Uterus (tissue), 4 donors: ENCODE data around the gene ZNF205. TPM values are rescaled to one million over a fixed set of nuclear protein-coding genes. Genes with fewer than 3 reads are reported as not detected.
A peak's percentile ranks its signal among the peaks of the same experiment; 100 is the strongest.

ENCODE experiments used
- DNase-seq, 2 donors: peaks; one replicate each; pipeline ENCODE4 v3.0.0-alpha.2; 2019 to 2020
- H3K27ac ChIP-seq, 2 donors: fragments of 200-600 bp; sonication (generic); 1 replicate in 1 of 2; 2 replicates in 1 of 2; pipeline ENCODE4 v1.5.1; 2016 to 2018
- H3K27me3 ChIP-seq, 2 donors: fragments of 200-600 bp; sonication (generic); one replicate each; pipeline ENCODE4 v1.5.1; 2018 to 2019; ENCODE audit warnings: control low read depth in 1 of 2
- H3K36me3 ChIP-seq, 2 donors: fragments of 200-600 bp; sonication (generic); one replicate each; pipeline ENCODE4 v1.5.1; 2019; ENCODE audit warnings: control low read depth in 1 of 2
- H3K4me1 ChIP-seq, 2 donors: fragments of 200-600 bp; sonication (generic); one replicate each; pipeline ENCODE4 v1.5.1; 2018 to 2019; ENCODE audit warnings: control low read depth in 1 of 2
- H3K4me3 ChIP-seq, 2 donors: fragments of 200-600 bp; sonication (generic); 1 replicate in 1 of 2; 2 replicates in 1 of 2; pipeline ENCODE4 v1.5.1; 2018 to 2019; ENCODE audit warnings: mild to moderate bottlenecking in 1 of 2
- H3K9me3 ChIP-seq, 2 donors: fragments of 200-600 bp; sonication (generic); one replicate each; pipeline ENCODE4 v1.5.1; 2019; ENCODE audit warnings: control low read depth in 1 of 2
- CTCF ChIP-seq, 4 experiments: fragments of 200-600 bp in 2 of 4; fragments of 450-650 bp in 2 of 4; sonication (generic) in 2 of 4; IDR thresholded peaks; one replicate each; pipeline ENCODE4 v1.5.1; 2016 to 2019; ENCODE audit warnings: antibody characterized with exemption in 4 of 4, mild to moderate bottlenecking in 2 of 4, moderate library complexity in 1 of 4
- POLR2A ChIP-seq, 2 donors: fragments of 450-650 bp; IDR thresholded peaks; one replicate each; pipeline ENCODE4 v1.6.1; 2016; ENCODE audit warnings: antibody characterized with exemption in 2 of 2, mild to moderate bottlenecking in 1 of 2, moderate library complexity in 1 of 2
- intact Hi-C: fragments of 100-400 bp; cut with DNase I; formaldehyde crosslinking; loops from one replicate; pipeline ENCODE4 v1.15.1; 2023; ENCODE audit warnings: low total_unique reads
- total RNA-seq, 4 donors: library from RNA; depleted of rRNA in 3 of 4; stranded (reverse); fragments of >200 nt in 3 of 4; gene quantifications; one replicate each; pipeline versions ENCODE4 v1.1.0 to v1.2.4, GENCODE V29; 2014 to 2023
- donor health status: DM: yes; HTN: yes; CAD: no.

The ZNF205 gene
- total RNA-seq, 4 donors from 2014 or later = 12.9 to 26.9 (median 18.3) TPM

DNA sequence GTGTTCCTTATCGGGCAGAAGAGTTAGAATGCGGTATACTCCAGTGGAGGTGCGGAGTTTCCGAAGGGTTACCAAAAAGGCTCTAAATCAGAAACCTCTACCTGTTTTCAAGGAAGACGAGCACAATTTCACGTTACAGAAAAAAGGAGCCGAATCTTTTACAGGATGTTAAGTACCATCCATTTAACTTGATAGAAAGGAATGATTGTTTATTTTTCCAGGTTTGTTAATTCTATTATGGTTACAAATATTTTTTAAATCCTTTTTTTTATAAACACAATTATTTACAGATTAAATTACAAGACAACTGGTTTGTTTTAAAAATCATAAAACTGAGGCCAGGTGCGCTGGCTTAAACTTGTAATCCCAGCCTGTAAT, 40.6 kb downstream of the ZNF205 start:
- peak overlapping the region; percentile 75 to 86 for H3K27ac ChIP-seq
- intact Hi-C loops = no loop called here

DNA sequence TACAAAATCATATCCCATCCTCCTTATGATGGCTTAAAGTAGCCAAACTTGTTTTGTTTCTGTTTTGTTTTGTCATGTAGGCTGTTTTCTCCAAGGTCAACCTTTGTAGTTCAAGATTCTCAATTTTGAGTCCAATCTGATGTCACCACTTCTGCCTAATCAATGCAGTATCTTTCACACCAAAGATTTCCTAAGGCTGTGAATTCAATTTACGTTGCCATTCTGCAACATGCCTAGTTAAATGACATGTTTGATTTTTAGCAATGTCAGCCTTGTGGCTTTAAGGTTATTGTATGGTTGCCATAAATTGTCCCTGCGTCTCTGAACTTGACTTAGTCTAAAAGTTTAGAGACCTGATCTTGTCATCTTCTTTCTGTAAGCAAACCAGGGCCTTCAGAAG, 42.8 kb downstream of the ZNF205 start:
- Histone ChIP-seq H3K27ac (no peak overlapping the region), H3K4me3 (no peak overlapping the region)

More for the DNA sequence above, 40.6 kb downstream of the ZNF205 start:
- H3K9me3 ChIP-seq = no peaks in the 10 kb centered on the region
- H3K27me3 ChIP-seq = no peaks in the 10 kb centered on the region
- no peaks in the 10 kb centered on the region for H3K36me3 ChIP-seq
- H3K4me1 ChIP-seq = peaks cover 0 to 11% of the 10 kb centered on the region in 2 donors
- no peak for DNase-seq
- H3K4me3 ChIP-seq = peak overlapping the region; percentile 44 to 64
- TF ChIP-seq POLR2A (IDR thresholded peaks at IDR 0.05) (no peak), CTCF (IDR thresholded peaks at IDR 0.05) (no peak)

DNA sequence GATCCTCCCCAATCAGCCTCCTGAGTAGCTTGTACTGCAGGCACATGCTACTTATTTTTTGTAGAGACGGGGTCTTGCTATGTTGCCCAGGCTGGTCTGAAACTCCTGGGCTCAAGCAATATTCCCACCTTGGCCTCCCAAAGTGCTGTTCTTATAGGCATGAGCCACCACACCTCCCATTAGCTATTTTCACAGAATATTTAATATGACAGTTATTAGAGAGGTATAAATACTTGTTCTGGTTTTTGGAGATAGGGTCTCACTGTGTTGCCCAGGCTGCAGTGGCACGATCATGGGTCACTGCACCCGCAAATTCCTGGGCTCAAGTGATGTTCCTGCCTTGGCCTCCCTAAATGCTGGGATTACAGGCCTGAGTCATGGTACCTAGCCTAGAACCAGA, 43.6 kb downstream of the ZNF205 start:
- Histone ChIP-seq H3K27me3 (no peaks in the 10 kb centered on the region), H3K4me1 (peaks cover 0 to 2% of the 10 kb centered on the region in 2 donors), H3K27ac (no peak overlapping the region), H3K36me3 (no peaks in the 10 kb centered on the region), H3K9me3 (no peaks in the 10 kb centered on the region), H3K4me3 (no peak overlapping the region)
- no peak for DNase-seq
- intact Hi-C loops = no loop called here
- no peak for TF ChIP-seq CTCF (IDR thresholded peaks at IDR 0.05)

More for the DNA sequence above, 42.8 kb downstream of the ZNF205 start:
- Histone ChIP-seq H3K27me3 (no peaks in the 10 kb centered on the region), H3K36me3 (no peaks in the 10 kb centered on the region), H3K9me3 (no peaks in the 10 kb centered on the region), H3K4me1 (peaks cover 0 to 5% of the 10 kb centered on the region in 2 donors)
- TF ChIP-seq CTCF (IDR thresholded peaks at IDR 0.05) = no peak
- no peak for TF ChIP-seq POLR2A (IDR thresholded peaks at IDR 0.05)
- DNase-seq = no peak
- intact Hi-C loops = no loop called here

- H3K4me1 ChIP-seq = no peaks in the 10 kb centered on the region
- H3K9me3 ChIP-seq = no peaks in the 10 kb centered on the region
- H3K27ac ChIP-seq = peak overlapping the region; percentile 83 to 97
- intact Hi-C loops = no loop called here
- TF ChIP-seq CTCF (IDR thresholded peaks at IDR 0.05) (no peak), POLR2A (IDR thresholded peaks at IDR 0.05) (no peak)
- H3K36me3 ChIP-seq = no peaks in the 10 kb centered on the region
- H3K4me3 ChIP-seq = peak overlapping the region; percentile 58 to 87
- peak; percentile 83 to 84 for DNase-seq
- no peaks in the 10 kb centered on the region for H3K27me3 ChIP-seq
Observed at GRCh38 chr16:3157229-3158025, 45.0 kb downstream of the ZNF205 start.

GRCh38 chr16:3158026-3158509, 45.7 kb downstream of the ZNF205 start:
- TF ChIP-seq POLR2A (IDR thresholded peaks at IDR 0.05) = no peak
- TF ChIP-seq CTCF (IDR thresholded peaks at IDR 0.05) = no peak
- no peak for DNase-seq
- Histone ChIP-seq H3K4me1 (no peaks in the 10 kb centered on the region), H3K36me3 (no peaks in the 10 kb centered on the region), H3K4me3 (peak overlapping the region; percentile 58 to 87), H3K27ac (peak overlapping the region; percentile 83 to 97), H3K27me3 (no peaks in the 10 kb centered on the region), H3K9me3 (no peaks in the 10 kb centered on the region)
- intact Hi-C loops = no loop called here
